SK-N-SH (cell line): ENCODE results near the gene TMEM98.

Source experiments
- CHD2 ChIP-seq: fragments of 150-350 bp; IDR thresholded peaks from 2 replicates; pipeline ENCODE4 v1.6.1; 2018; ENCODE audit warnings: low read length; ENCODE audit not compliant: partially characterized antibody
- EZH2phosphoT487 ChIP-seq: fragments of 200-600 bp; sonication (generic); IDR thresholded peaks from 2 replicates; pipeline ENCODE4 v1.6.1; 2017; ENCODE audit warnings: low read depth, mixed run types, mild to moderate bottlenecking, antibody characterized with exemption, moderate library complexity, borderline replicate concordance
- GABPA ChIP-seq: IDR thresholded peaks from 2 replicates; pipeline ENCODE4 v1.4.0; 2012; ENCODE audit warnings: low read depth, mild to moderate bottlenecking
- GATA2 ChIP-seq: sonication (generic); formaldehyde crosslinking; IDR thresholded peaks from 2 replicates; pipeline ENCODE4 v1.5.0; 2020; ENCODE audit warnings: mild to moderate bottlenecking, missing genetic modification reagents
- NFIC ChIP-seq: IDR thresholded peaks from 2 replicates; pipeline ENCODE4 v1.4.0; 2012; ENCODE audit warnings: borderline replicate concordance
- RAD21 ChIP-seq: IDR thresholded peaks from 2 replicates; pipeline ENCODE4 v1.6.1; 2012; ENCODE audit warnings: mild to moderate bottlenecking, low read length
- USF2 ChIP-seq: fragments of 150-350 bp; IDR thresholded peaks from 2 replicates; pipeline ENCODE4 v1.6.1; 2017; ENCODE audit warnings: antibody characterized with exemption, low read length, low read depth, borderline replicate concordance
- TF ChIP-seq, protein P1 (sequence below): IDR thresholded peaks from 2 replicates; pipeline ENCODE4 v1.4.0; 2012; ENCODE audit warnings: low read depth
- TF ChIP-seq, protein P2 (sequence below): fragments of 200-600 bp; sonication (generic); IDR thresholded peaks from 2 replicates; pipeline ENCODE4 v1.6.1; 2017; ENCODE audit warnings: antibody characterized with exemption, mild to moderate bottlenecking, moderate library complexity
- TF ChIP-seq, protein P3 (sequence below): IDR thresholded peaks from 2 replicates; pipeline ENCODE4 v1.6.1; 2012; ENCODE audit warnings: mild to moderate bottlenecking, low read depth, low read length, moderate library complexity
- TF ChIP-seq, protein P4 (sequence below): IDR thresholded peaks from 2 replicates; pipeline ENCODE4; 2012
- TF ChIP-seq, protein P5 (sequence below): IDR thresholded peaks from 2 replicates; pipeline ENCODE4 v1.4.0; 2012; ENCODE audit warnings: low read depth, borderline replicate concordance

GRCh38 chr17:32878211-32878610, 49.7 kb upstream of the TMEM98 start:
- TF ChIP-seq, protein P1, sequence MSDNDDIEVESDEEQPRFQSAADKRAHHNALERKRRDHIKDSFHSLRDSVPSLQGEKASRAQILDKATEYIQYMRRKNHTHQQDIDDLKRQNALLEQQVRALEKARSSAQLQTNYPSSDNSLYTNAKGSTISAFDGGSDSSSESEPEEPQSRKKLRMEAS, result no peak
- TF ChIP-seq GATA2 (CRISPR knock-in tag) (no peak), RAD21 (no peak), NFIC (no peak), GABPA (no peak), EZH2phosphoT487 (no peak), CHD2 (no peak), USF2 (no peak)
- TF ChIP-seq, protein P2, sequence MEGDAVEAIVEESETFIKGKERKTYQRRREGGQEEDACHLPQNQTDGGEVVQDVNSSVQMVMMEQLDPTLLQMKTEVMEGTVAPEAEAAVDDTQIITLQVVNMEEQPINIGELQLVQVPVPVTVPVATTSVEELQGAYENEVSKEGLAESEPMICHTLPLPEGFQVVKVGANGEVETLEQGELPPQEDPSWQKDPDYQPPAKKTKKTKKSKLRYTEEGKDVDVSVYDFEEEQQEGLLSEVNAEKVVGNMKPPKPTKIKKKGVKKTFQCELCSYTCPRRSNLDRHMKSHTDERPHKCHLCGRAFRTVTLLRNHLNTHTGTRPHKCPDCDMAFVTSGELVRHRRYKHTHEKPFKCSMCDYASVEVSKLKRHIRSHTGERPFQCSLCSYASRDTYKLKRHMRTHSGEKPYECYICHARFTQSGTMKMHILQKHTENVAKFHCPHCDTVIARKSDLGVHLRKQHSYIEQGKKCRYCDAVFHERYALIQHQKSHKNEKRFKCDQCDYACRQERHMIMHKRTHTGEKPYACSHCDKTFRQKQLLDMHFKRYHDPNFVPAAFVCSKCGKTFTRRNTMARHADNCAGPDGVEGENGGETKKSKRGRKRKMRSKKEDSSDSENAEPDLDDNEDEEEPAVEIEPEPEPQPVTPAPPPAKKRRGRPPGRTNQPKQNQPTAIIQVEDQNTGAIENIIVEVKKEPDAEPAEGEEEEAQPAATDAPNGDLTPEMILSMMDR, result no peak
- TF ChIP-seq, protein P3, sequence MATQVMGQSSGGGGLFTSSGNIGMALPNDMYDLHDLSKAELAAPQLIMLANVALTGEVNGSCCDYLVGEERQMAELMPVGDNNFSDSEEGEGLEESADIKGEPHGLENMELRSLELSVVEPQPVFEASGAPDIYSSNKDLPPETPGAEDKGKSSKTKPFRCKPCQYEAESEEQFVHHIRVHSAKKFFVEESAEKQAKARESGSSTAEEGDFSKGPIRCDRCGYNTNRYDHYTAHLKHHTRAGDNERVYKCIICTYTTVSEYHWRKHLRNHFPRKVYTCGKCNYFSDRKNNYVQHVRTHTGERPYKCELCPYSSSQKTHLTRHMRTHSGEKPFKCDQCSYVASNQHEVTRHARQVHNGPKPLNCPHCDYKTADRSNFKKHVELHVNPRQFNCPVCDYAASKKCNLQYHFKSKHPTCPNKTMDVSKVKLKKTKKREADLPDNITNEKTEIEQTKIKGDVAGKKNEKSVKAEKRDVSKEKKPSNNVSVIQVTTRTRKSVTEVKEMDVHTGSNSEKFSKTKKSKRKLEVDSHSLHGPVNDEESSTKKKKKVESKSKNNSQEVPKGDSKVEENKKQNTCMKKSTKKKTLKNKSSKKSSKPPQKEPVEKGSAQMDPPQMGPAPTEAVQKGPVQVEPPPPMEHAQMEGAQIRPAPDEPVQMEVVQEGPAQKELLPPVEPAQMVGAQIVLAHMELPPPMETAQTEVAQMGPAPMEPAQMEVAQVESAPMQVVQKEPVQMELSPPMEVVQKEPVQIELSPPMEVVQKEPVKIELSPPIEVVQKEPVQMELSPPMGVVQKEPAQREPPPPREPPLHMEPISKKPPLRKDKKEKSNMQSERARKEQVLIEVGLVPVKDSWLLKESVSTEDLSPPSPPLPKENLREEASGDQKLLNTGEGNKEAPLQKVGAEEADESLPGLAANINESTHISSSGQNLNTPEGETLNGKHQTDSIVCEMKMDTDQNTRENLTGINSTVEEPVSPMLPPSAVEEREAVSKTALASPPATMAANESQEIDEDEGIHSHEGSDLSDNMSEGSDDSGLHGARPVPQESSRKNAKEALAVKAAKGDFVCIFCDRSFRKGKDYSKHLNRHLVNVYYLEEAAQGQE, result no peak
- TF ChIP-seq, protein P4, sequence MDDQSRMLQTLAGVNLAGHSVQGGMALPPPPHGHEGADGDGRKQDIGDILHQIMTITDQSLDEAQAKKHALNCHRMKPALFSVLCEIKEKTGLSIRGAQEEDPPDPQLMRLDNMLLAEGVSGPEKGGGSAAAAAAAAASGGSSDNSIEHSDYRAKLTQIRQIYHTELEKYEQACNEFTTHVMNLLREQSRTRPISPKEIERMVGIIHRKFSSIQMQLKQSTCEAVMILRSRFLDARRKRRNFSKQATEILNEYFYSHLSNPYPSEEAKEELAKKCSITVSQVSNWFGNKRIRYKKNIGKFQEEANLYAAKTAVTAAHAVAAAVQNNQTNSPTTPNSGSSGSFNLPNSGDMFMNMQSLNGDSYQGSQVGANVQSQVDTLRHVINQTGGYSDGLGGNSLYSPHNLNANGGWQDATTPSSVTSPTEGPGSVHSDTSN, result no peak
- TF ChIP-seq, protein P5, sequence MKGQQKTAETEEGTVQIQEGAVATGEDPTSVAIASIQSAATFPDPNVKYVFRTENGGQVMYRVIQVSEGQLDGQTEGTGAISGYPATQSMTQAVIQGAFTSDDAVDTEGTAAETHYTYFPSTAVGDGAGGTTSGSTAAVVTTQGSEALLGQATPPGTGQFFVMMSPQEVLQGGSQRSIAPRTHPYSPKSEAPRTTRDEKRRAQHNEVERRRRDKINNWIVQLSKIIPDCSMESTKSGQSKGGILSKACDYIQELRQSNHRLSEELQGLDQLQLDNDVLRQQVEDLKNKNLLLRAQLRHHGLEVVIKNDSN, result no peak
